ENCODE measurements around the gene PDE1C.
A peak's percentile ranks its signal among the peaks of the same experiment; 100 is the strongest.

PDE1C gene

GRCh38 chr7:31950091-31950755, 120.0 kb downstream of the PDE1C start:
- no peak overlapping the region for H3K4me3 ChIP-seq (ENCODE audit: control insufficient read depth, low read depth, low read length)
- no peak for DNase-seq (ENCODE audit: low read depth)
- no peak for TF ChIP-seq CTCF (conservative IDR thresholded peaks at IDR 0.05; ENCODE audit: control insufficient read depth, insufficient read depth, low read depth, low read length)

GRCh38 chr7:31948029-31948428, 122.2 kb downstream of the PDE1C start:
- H3K4me3 ChIP-seq (ENCODE audit: control insufficient read depth, low read depth, low read length): no peak overlapping the region
- TF ChIP-seq CTCF (conservative IDR thresholded peaks at IDR 0.05; ENCODE audit: control insufficient read depth, insufficient read depth, low read depth, low read length): no peak
- peak; percentile 83 for DNase-seq (ENCODE audit: low read depth)

GRCh38 chr7:31940167-31940566, 130.0 kb downstream of the PDE1C start:
- DNase-seq (ENCODE audit: low read depth): no peak
- no peak for TF ChIP-seq CTCF (conservative IDR thresholded peaks at IDR 0.05; ENCODE audit: control insufficient read depth, insufficient read depth, low read depth, low read length)
- no peak overlapping the region for H3K4me3 ChIP-seq (ENCODE audit: control insufficient read depth, low read depth, low read length)

GRCh38 chr7:31939076-31939475, 131.1 kb downstream of the PDE1C start:
- no peak for TF ChIP-seq CTCF (conservative IDR thresholded peaks at IDR 0.05; ENCODE audit: control insufficient read depth, insufficient read depth, low read depth, low read length)
- H3K4me3 ChIP-seq (ENCODE audit: control insufficient read depth, low read depth, low read length): no peak overlapping the region
- DNase-seq (ENCODE audit: low read depth): no peak

- TF ChIP-seq CTCF (conservative IDR thresholded peaks at IDR 0.05; ENCODE audit: control insufficient read depth, insufficient read depth, low read depth, low read length): peak; percentile 26
Observed at GRCh38 chr7:31938650-31939049, 131.6 kb downstream of the PDE1C start.

GRCh38 chr7:31937982-31938381, 132.2 kb downstream of the PDE1C start:
- no peak for DNase-seq (ENCODE audit: low read depth)
- no peak for TF ChIP-seq CTCF (conservative IDR thresholded peaks at IDR 0.05; ENCODE audit: control insufficient read depth, insufficient read depth, low read depth, low read length)
- no peak overlapping the region for H3K4me3 ChIP-seq (ENCODE audit: control insufficient read depth, low read depth, low read length)

More at GRCh38 chr7:31938650-31939049, 131.6 kb downstream of the PDE1C start:
- peak; percentile 38 for DNase-seq (ENCODE audit: low read depth)
- H3K4me3 ChIP-seq (ENCODE audit: control insufficient read depth, low read depth, low read length): no peak overlapping the region
